ENCODE measurements around the gene RHOF. TPM values are rescaled to one million over a fixed set of nuclear protein-coding genes. Genes with fewer than 3 reads are reported as not detected.

Gene RHOF
- total RNA-seq, 1 experiment from 2014 or later: 116 TPM

- TF ChIP-seq CTCF (IDR thresholded peaks at IDR 0.05 in 2 of 3, conservative IDR thresholded peaks at IDR 0.05 in 1 of 3; ENCODE audit: borderline replicate concordance in 1 of 3, insufficient read depth in 1 of 3, low read depth in 2 of 3, low read length in 2 of 3): no peak
- no peak for TF ChIP-seq REST (IDR thresholded peaks at IDR 0.05; ENCODE audit: low read depth)
- TF ChIP-seq RAD21 (IDR thresholded peaks at IDR 0.05; ENCODE audit: low read depth): no peak
- no peak for TF ChIP-seq YY1 (IDR thresholded peaks at IDR 0.05; ENCODE audit: extremely low read depth, insufficient replicate concordance, low read depth, low read length)
- TF ChIP-seq ELF1 (IDR thresholded peaks at IDR 0.05; ENCODE audit: borderline replicate concordance, low read depth): no peak
These were observed 36.6 kb upstream of the RHOF start (continued) for GRCh38 chr12:121830134-121830533.

GRCh38 chr12:121829250-121829918 lies 35.9 kb upstream of the RHOF start:
- POLR2A ChIA-PET: no interaction called here
- H3K27me3 ChIP-seq (ENCODE audit: insufficient read depth, low read length): no peaks in the 10 kb centered on the region
- no peaks in the 10 kb centered on the region for H3K9me3 ChIP-seq (ENCODE audit: control insufficient read depth in 1 of 2, insufficient read depth in 1 of 2, low read depth in 1 of 2, low read length in 2 of 2)
- H3K9ac ChIP-seq (ENCODE audit: low read length): no peak overlapping the region
- H3K9me2 ChIP-seq (ENCODE audit: insufficient read depth): no peaks in the 10 kb centered on the region
- CTCF ChIA-PET: interaction anchor here (1.1 kb wide), 1 partner anchor 35 kb away, joined by 3 read pairs; no protein-coding TSS in a partner anchor
- H3K4me2 ChIP-seq (ENCODE audit: low read length): no peak overlapping the region
- ATAC-seq (no peak), DNase-seq (ENCODE audit: low read depth, low spot score) (no peak)
- TF ChIP-seq JUND (IDR thresholded peaks at IDR 0.05) (no peak), SP1 (IDR thresholded peaks at IDR 0.05; ENCODE audit: low read depth) (no peak), MAX (IDR thresholded peaks at IDR 0.05) (no peak), FOSL1 (IDR thresholded peaks at IDR 0.05; ENCODE audit: low read depth) (no peak), ATF3 (IDR thresholded peaks at IDR 0.05) (no peak), RAD21 (IDR thresholded peaks at IDR 0.05; ENCODE audit: low read depth) (no peak), CTCF (IDR thresholded peaks at IDR 0.05 in 2 of 3, conservative IDR thresholded peaks at IDR 0.05 in 1 of 3; ENCODE audit: borderline replicate concordance in 1 of 3, insufficient read depth in 1 of 3, low read depth in 2 of 3, low read length in 2 of 3) (no peak), CEBPB (IDR thresholded peaks at IDR 0.05; ENCODE audit: low read depth) (no peak), EZH2phosphoT487 (IDR thresholded peaks at IDR 0.05; ENCODE audit: borderline replicate concordance) (no peak), TCF7L2 (IDR thresholded peaks at IDR 0.05; ENCODE audit: borderline replicate concordance, extremely low read depth, insufficient read depth, insufficient read length) (no peak), ZFX (IDR thresholded peaks at IDR 0.05) (no peak), ZNF274 (IDR thresholded peaks at IDR 0.05; ENCODE audit: low read depth, low read length) (no peak), CBX3 (IDR thresholded peaks at IDR 0.05; ENCODE audit: low read depth) (no peak)
- no peak overlapping the region for H2AFZ ChIP-seq (ENCODE audit: low read depth, low read length, poor library complexity, severe bottlenecking)
- RAD21 ChIA-PET (ENCODE audit: low non-redundant PET in 1 of 2, low total read pairs in 2 of 2, uncharacterized antibody in 2 of 2, unreplicated experiment in 2 of 2): no interaction called here
- no peak overlapping the region for H3K4me3 ChIP-seq (replicated peaks in 1 of 2; ENCODE audit: low read depth in 1 of 2, low read length in 2 of 2)
- H3K4me1 ChIP-seq (ENCODE audit: control insufficient read depth in 1 of 2, insufficient read depth in 2 of 2, low read length in 2 of 2): no peaks in the 10 kb centered on the region
- intact Hi-C loops (cut with micrococcal nuclease): no loop called here
- no peaks in the 10 kb centered on the region; the same call in 1 of the 2 replicates for H3K79me2 ChIP-seq (ENCODE audit: insufficient read depth, low read length)
- BruUV-seq (replicated peaks): no TSS peak
- peaks cover 13 to 28% of the 10 kb centered on the region in 2 experiments; a peak in 3 of 4 replicates for H3K36me3 ChIP-seq (ENCODE audit: control insufficient read depth in 1 of 2, insufficient read depth in 2 of 2, low read length in 2 of 2)
- H3K27ac ChIP-seq (ENCODE audit: low read depth, low read length): 0 out of 2 replicates have a peak overlapping the region, but pooled peaks have one; percentile 13
- no peaks in the 10 kb centered on the region for H4K20me1 ChIP-seq (ENCODE audit: insufficient read depth)

Data from HCT116 (cell line).